ENCODE measurements around the gene EFNA5. TPM values are rescaled to one million over a fixed set of nuclear protein-coding genes. Genes with fewer than 3 reads are reported as not detected.

EFNA5 gene
- total and polyA plus RNA-seq, 2 of the 8 experiments (the other 6 are each of a cell fraction or from before 2014, with no cell fraction given), result 9.6 to 21.8 TPM

DNA sequence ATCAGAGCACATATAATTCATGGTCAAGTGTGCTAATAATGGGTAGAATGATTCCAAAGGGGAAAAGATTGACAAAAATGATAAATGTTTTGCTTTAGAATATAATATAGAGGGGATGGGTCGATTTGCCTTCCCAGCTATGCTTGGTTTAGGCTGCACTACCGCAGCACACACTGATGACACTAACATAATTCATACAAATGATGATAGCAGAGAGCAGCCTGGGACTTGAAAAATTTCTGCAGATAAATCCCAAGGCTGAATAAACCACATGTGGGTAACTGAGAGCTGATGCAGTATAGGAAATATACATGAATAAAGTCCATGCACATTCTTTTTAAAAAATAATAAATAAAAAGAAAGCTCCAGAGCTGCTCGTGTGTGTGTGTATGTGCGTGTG lies 54.5 kb downstream of the EFNA5 start (continued):
- TF ChIP-seq, protein P1, sequence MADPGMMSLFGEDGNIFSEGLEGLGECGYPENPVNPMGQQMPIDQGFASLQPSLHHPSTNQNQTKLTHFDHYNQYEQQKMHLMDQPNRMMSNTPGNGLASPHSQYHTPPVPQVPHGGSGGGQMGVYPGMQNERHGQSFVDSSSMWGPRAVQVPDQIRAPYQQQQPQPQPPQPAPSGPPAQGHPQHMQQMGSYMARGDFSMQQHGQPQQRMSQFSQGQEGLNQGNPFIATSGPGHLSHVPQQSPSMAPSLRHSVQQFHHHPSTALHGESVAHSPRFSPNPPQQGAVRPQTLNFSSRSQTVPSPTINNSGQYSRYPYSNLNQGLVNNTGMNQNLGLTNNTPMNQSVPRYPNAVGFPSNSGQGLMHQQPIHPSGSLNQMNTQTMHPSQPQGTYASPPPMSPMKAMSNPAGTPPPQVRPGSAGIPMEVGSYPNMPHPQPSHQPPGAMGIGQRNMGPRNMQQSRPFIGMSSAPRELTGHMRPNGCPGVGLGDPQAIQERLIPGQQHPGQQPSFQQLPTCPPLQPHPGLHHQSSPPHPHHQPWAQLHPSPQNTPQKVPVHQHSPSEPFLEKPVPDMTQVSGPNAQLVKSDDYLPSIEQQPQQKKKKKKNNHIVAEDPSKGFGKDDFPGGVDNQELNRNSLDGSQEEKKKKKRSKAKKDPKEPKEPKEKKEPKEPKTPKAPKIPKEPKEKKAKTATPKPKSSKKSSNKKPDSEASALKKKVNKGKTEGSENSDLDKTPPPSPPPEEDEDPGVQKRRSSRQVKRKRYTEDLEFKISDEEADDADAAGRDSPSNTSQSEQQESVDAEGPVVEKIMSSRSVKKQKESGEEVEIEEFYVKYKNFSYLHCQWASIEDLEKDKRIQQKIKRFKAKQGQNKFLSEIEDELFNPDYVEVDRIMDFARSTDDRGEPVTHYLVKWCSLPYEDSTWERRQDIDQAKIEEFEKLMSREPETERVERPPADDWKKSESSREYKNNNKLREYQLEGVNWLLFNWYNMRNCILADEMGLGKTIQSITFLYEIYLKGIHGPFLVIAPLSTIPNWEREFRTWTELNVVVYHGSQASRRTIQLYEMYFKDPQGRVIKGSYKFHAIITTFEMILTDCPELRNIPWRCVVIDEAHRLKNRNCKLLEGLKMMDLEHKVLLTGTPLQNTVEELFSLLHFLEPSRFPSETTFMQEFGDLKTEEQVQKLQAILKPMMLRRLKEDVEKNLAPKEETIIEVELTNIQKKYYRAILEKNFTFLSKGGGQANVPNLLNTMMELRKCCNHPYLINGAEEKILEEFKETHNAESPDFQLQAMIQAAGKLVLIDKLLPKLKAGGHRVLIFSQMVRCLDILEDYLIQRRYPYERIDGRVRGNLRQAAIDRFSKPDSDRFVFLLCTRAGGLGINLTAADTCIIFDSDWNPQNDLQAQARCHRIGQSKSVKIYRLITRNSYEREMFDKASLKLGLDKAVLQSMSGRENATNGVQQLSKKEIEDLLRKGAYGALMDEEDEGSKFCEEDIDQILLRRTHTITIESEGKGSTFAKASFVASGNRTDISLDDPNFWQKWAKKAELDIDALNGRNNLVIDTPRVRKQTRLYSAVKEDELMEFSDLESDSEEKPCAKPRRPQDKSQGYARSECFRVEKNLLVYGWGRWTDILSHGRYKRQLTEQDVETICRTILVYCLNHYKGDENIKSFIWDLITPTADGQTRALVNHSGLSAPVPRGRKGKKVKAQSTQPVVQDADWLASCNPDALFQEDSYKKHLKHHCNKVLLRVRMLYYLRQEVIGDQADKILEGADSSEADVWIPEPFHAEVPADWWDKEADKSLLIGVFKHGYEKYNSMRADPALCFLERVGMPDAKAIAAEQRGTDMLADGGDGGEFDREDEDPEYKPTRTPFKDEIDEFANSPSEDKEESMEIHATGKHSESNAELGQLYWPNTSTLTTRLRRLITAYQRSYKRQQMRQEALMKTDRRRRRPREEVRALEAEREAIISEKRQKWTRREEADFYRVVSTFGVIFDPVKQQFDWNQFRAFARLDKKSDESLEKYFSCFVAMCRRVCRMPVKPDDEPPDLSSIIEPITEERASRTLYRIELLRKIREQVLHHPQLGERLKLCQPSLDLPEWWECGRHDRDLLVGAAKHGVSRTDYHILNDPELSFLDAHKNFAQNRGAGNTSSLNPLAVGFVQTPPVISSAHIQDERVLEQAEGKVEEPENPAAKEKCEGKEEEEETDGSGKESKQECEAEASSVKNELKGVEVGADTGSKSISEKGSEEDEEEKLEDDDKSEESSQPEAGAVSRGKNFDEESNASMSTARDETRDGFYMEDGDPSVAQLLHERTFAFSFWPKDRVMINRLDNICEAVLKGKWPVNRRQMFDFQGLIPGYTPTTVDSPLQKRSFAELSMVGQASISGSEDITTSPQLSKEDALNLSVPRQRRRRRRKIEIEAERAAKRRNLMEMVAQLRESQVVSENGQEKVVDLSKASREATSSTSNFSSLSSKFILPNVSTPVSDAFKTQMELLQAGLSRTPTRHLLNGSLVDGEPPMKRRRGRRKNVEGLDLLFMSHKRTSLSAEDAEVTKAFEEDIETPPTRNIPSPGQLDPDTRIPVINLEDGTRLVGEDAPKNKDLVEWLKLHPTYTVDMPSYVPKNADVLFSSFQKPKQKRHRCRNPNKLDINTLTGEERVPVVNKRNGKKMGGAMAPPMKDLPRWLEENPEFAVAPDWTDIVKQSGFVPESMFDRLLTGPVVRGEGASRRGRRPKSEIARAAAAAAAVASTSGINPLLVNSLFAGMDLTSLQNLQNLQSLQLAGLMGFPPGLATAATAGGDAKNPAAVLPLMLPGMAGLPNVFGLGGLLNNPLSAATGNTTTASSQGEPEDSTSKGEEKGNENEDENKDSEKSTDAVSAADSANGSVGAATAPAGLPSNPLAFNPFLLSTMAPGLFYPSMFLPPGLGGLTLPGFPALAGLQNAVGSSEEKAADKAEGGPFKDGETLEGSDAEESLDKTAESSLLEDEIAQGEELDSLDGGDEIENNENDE (IDR thresholded peaks at IDR 0.05; ENCODE audit: insufficient replicate concordance, low read length), result no peak
- TF ChIP-seq MAFK (IDR thresholded peaks at IDR 0.05; ENCODE audit: low read depth, low read length), result no peak
- no peak for TF ChIP-seq RBBP5 (IDR thresholded peaks at IDR 0.05; ENCODE audit: borderline replicate concordance, low read depth, low read length)
- no peak for TF ChIP-seq SP1 (IDR thresholded peaks at IDR 0.05; ENCODE audit: low read depth, low read length)
- TF ChIP-seq SIRT6 (IDR thresholded peaks at IDR 0.05; ENCODE audit: low read length), result no peak
- no peak for TF ChIP-seq EGR1 (IDR thresholded peaks at IDR 0.05; ENCODE audit: borderline replicate concordance, low read depth, low read length)
- TF ChIP-seq, protein P2, sequence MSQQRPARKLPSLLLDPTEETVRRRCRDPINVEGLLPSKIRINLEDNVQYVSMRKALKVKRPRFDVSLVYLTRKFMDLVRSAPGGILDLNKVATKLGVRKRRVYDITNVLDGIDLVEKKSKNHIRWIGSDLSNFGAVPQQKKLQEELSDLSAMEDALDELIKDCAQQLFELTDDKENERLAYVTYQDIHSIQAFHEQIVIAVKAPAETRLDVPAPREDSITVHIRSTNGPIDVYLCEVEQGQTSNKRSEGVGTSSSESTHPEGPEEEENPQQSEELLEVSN (IDR thresholded peaks at IDR 0.05), result no peak
- TF ChIP-seq GTF2F1 (IDR thresholded peaks at IDR 0.05; ENCODE audit: borderline replicate concordance, low read depth, low read length), result no peak
- TF ChIP-seq POLR2A (IDR thresholded peaks at IDR 0.05; ENCODE audit: control extremely low read depth in 1 of 2, low read depth in 2 of 2, low read length in 2 of 2), result no peak
- TF ChIP-seq ASH2L (IDR thresholded peaks at IDR 0.05; ENCODE audit: low read length), result no peak
- TF ChIP-seq TCF12 (IDR thresholded peaks at IDR 0.05; ENCODE audit: low read depth, low read length), result no peak
- no peak for TF ChIP-seq BACH1 (IDR thresholded peaks at IDR 0.05; ENCODE audit: low read length)

Data from H1 (cell line).